K562 (cell line): ENCODE results near the gene SHISA5. TPM values are rescaled to one million over a fixed set of nuclear protein-coding genes. Genes with fewer than 3 reads are reported as not detected.

Experiments used
- ATAC-seq: fragments of 200-7000 bp; cut with Tn5 transposase; 3 replicates; pipeline ENCODE4 v1.9.1; 2020; ENCODE audit warnings: moderate library complexity
- BruUV-seq: library from RNA; stranded (reverse); fragments of 400-500 nt; replicated peaks from 2 replicates; lab custom pipeline; 2021; lab: Mats Ljungman, UMichigan
- CTCF ChIA-PET: fragments of 300-600 bp; formaldehyde crosslinking; extraction: SDS; loops from one replicate; lab custom pipeline; 2021; ENCODE audit warnings: low intra/inter-chr PET ratio; lab: Yijun Ruan, JAX
- POLR2A ChIA-PET: fragments of 300-600, 350-650 bp; sonication (Branson Sonifier 250); formaldehyde crosslinking; extraction: SDS; loops from one replicate; lab custom pipeline; 2021; ENCODE audit warnings: antibody characterized with exemption, inconsistent platforms; lab: Yijun Ruan, JAX
- DNase-seq, 4 experiments: peaks; one replicate each; pipeline versions ENCODE4 v3.0.0 to v3.0.0-alpha.2; 2011 to 2018; ENCODE audit warnings: low spot score in 3 of 4, mixed read lengths in 3 of 4; ENCODE audit errors: extremely low read depth in 1 of 4
- FAIRE-seq: peaks from 2 replicates; lab custom pipeline; 2011; peaks lifted over from hg19 to GRCh38; lab: Jason Lieb, UNC
- H2AFZ ChIP-seq: 2 replicates; pipeline ENCODE4 v1.6.0; 2011; ENCODE audit warnings: low read depth, low read length, control low read depth, inconsistent platforms
- H3K27ac ChIP-seq: fragments of 200-600 bp; 3 replicates; pipeline ENCODE4 v1.8.0; 2011; ENCODE audit warnings: low read depth, mild to moderate bottlenecking, control low read depth, inconsistent platforms, low read length, moderate library complexity, mixed read lengths; ENCODE audit errors: extremely low read depth
- H3K27me3 ChIP-seq, 2 experiments: fragments of 300-600 bp in 1 of 2; 2 replicates in 1 of 2; 3 replicates in 1 of 2; pipeline versions ENCODE4 v1.6.0 to v1.8.0; 2011; ENCODE audit warnings: inconsistent platforms in 2 of 2, low read length in 2 of 2, mild to moderate bottlenecking in 1 of 2, mixed read lengths in 1 of 2, moderate library complexity in 1 of 2; ENCODE audit not compliant: control insufficient read depth in 2 of 2, insufficient read depth in 2 of 2
- H3K36me3 ChIP-seq: fragments of 300-600 bp; 3 replicates; pipeline ENCODE4 v1.8.0; 2011; ENCODE audit warnings: mild to moderate bottlenecking, low read length, inconsistent platforms; ENCODE audit not compliant: control insufficient read depth, insufficient read depth
- H3K4me1 ChIP-seq, 2 experiments: fragments of 200-600 bp in 1 of 2; replicated peaks in 1 of 2; 2 replicates in 1 of 2; 3 replicates in 1 of 2; pipeline versions ENCODE4 v1.5.1 to v1.8.0; 2011; ENCODE audit warnings: inconsistent platforms in 2 of 2, low read length in 2 of 2, mild to moderate bottlenecking in 1 of 2, mixed read lengths in 1 of 2, moderate library complexity in 1 of 2; ENCODE audit not compliant: control insufficient read depth in 2 of 2, insufficient read depth in 2 of 2
- H3K4me2 ChIP-seq: 2 replicates; pipeline ENCODE4 v1.6.1; 2011; ENCODE audit warnings: low read length, control low read depth, inconsistent platforms, mixed read lengths; ENCODE audit not compliant: insufficient read depth
- H3K4me3 ChIP-seq: fragments of 200-600 bp; sonication (generic), shearing (Covaris generic); 2 replicates; pipeline ENCODE4 v1.5.1; 2016; ENCODE audit warnings: control low read depth, inconsistent platforms
- H3K79me2 ChIP-seq: fragments of 200-600 bp; 3 replicates; pipeline ENCODE4 v1.8.0; 2011; ENCODE audit warnings: low read length, inconsistent platforms; ENCODE audit not compliant: control insufficient read depth, insufficient read depth
- H3K9ac ChIP-seq, 2 experiments: 2 replicates each; pipeline versions ENCODE4 v1.6.0 to v1.6.1; 2011; ENCODE audit warnings: low read depth in 2 of 2, low read length in 2 of 2, control low read depth in 1 of 2, inconsistent platforms in 1 of 2, mild to moderate bottlenecking in 1 of 2, mixed read lengths in 1 of 2; ENCODE audit not compliant: insufficient read depth in 1 of 2
- H3K9me1 ChIP-seq: one replicate; pipeline ENCODE4 v1.6.0; 2011; ENCODE audit warnings: inconsistent platforms, mild to moderate bottlenecking, low read length, moderate library complexity; ENCODE audit not compliant: control insufficient read depth, insufficient read depth
- H3K9me3 ChIP-seq: replicated peaks from 2 replicates; pipeline ENCODE4 v1.5.1; 2011; ENCODE audit warnings: low read depth, low read length, inconsistent platforms; ENCODE audit not compliant: control insufficient read depth, insufficient read depth
- H4K20me1 ChIP-seq: replicated peaks from 2 replicates; pipeline ENCODE4 v1.6.1; 2011; ENCODE audit warnings: low read length, inconsistent platforms, mixed read lengths; ENCODE audit not compliant: control insufficient read depth, insufficient read depth
- BRF2 ChIP-seq: IDR thresholded peaks from 3 replicates; pipeline ENCODE4 v1.6.1; 2011; ENCODE audit warnings: borderline replicate concordance, mild to moderate bottlenecking; ENCODE audit not compliant: insufficient read length, insufficient read depth
- GTF2A2 ChIP-seq: IDR thresholded peaks from 2 replicates; pipeline ENCODE4 v1.6.1; 2016; ENCODE audit warnings: mild to moderate bottlenecking, missing genetic modification characterization, missing compliant biosample characterization
- MAFF ChIP-seq: IDR thresholded peaks from 2 replicates; pipeline ENCODE4 v1.6.1; 2012; ENCODE audit warnings: low read length, improper control_type of control experiment
- NR0B1 ChIP-seq: fragments of 450-650 bp; IDR thresholded peaks from one replicate; pipeline ENCODE4 v1.6.1; 2018; ENCODE audit warnings: mild to moderate bottlenecking, moderate library complexity; ENCODE audit not compliant: partially characterized antibody
- SRSF7 ChIP-seq: fragments of 200-400 bp; formaldehyde crosslinking; optimal IDR thresholded peaks from 2 replicates; pipeline ENCODE3; 2017; ENCODE audit warnings: mild to moderate bottlenecking, low read depth, low read length
- ZNF197 ChIP-seq: fragments of 200-800 bp; sonication (Bioruptor generic); IDR thresholded peaks from 2 replicates; pipeline ENCODE4 v1.6.1; 2016; ENCODE audit warnings: low read depth, missing genetic modification characterization, missing compliant biosample characterization
- WGBS: fragments of 100-300 bp; shearing (Covaris generic); methylation state at CpG from one replicate; pipeline ENCODE4 v1.1.6; 2016; ENCODE audit warnings: low coverage, mixed read lengths; ENCODE audit not compliant: insufficient coverage; ENCODE audit errors: missing lambda C conversion rate; 5-methylcytosine and 5-hydroxymethylcytosine counted together
- in situ Hi-C: fragments of 300-500 bp; cut with MboI; formaldehyde crosslinking; loops from 4 replicates; pipeline ENCODE4 v1.15.0; 2018; ENCODE audit warnings: inconsistent platforms, mixed read lengths
- intact Hi-C: fragments of 100-400 bp; cut with micrococcal nuclease; formaldehyde crosslinking; loops from 2 replicates; pipeline ENCODE4 v1.14.2; 2022
- polyA plus RNA-seq, 8 experiments: library from polyadenylated mRNA; depleted of rRNA in 4 of 8; stranded (reverse) in 5 of 8; unstranded in 3 of 8; fragments of >200 nt; fragmentation: Nextera tagmentation in 2 of 8; fragmentation: Illumina TruSeq in 1 of 8; extraction: Ambion mirVana in 2 of 8; extraction: Trizol in 1 of 8; gene quantifications; 2 replicates each; pipeline versions ENCODE4 v1.2.1 to v1.2.3, GENCODE V29; 2011 to 2014; ENCODE audit warnings: inconsistent platforms in 1 of 8, missing spikeins in 1 of 8
- total RNA-seq, 7 experiments: library from RNA; depleted of rRNA in 6 of 7; stranded (reverse); fragments of >200 nt in 6 of 7; fragmentation: Illumina TruSeq in 2 of 7; extraction: Trizol in 2 of 7; gene quantifications; 2 replicates each; pipeline versions ENCODE4 v1.2.1 to v1.2.3, GENCODE V29; 2011 to 2021; ENCODE audit warnings: low replicate concordance in 1 of 7
- TF ChIP-seq, protein P1 (sequence below): fragments of 250-450 bp; sonication (Bioruptor Pico); IDR thresholded peaks from 2 replicates; pipeline ENCODE4 v1.5.0; 2021

The SHISA5 gene
- total and polyA plus RNA-seq, 9 of the 15 experiments (the other 6 are each of a cell fraction or from before 2014, with no cell fraction given) = 8.4 to 85.8 (median 56.1) TPM

DNA sequence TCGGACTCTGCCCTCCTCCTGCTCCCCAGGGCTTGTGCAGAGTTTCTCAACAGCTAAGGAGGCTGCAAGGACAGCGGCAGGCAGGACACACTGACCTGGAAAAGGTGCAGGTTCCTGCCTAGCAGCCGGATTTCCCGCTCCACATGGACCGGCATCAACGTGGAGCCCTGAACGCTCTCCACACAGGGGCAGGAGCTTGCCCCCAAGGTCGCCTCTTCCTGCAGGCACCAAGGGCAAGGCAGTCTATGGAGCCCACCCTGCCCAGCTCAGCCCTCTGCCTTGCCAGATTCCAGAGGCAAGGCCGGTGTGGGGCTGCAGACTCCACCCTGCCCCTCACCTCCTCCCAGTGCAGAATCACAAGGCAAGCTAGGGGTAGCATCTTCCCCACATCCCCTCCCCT, 84.8 kb downstream of the SHISA5 start (continued):
- TF ChIP-seq ZNF197 = no peak

GRCh38 chr3:48418651-48419050, 85.3 kb downstream of the SHISA5 start:
- in situ Hi-C loops = no loop called here
- Histone ChIP-seq H3K9ac (no peak overlapping the region; a peak in 1 of 4 replicates), H3K4me1 (peaks cover 0 to 9% of the 10 kb centered on the region in 2 experiments; a peak in 2 of 5 replicates), H3K9me1 (no peaks in the 10 kb centered on the region), H2AFZ (no peak overlapping the region), H3K9me3 (no peaks in the 10 kb centered on the region), H3K27me3 (no peaks in the 10 kb centered on the region), H3K4me3 (no peak overlapping the region), H3K79me2 (no peaks in the 10 kb centered on the region), H4K20me1 (no peaks in the 10 kb centered on the region), H3K4me2 (no peak overlapping the region), H3K36me3 (no peaks in the 10 kb centered on the region), H3K27ac (no peak overlapping the region)
- 66% methylated on average over 6 of the region's 9 CpGs for WGBS
- CTCF ChIA-PET = no interaction called here
- intact Hi-C loops = no loop called here
- no peak for ATAC-seq
- BruUV-seq = no TSS peak
- no peak for DNase-seq
- TF ChIP-seq SRSF7 = no peak
- TF ChIP-seq BRF2 = no peak
- TF ChIP-seq MAFF = no peak
- TF ChIP-seq, protein P1, sequence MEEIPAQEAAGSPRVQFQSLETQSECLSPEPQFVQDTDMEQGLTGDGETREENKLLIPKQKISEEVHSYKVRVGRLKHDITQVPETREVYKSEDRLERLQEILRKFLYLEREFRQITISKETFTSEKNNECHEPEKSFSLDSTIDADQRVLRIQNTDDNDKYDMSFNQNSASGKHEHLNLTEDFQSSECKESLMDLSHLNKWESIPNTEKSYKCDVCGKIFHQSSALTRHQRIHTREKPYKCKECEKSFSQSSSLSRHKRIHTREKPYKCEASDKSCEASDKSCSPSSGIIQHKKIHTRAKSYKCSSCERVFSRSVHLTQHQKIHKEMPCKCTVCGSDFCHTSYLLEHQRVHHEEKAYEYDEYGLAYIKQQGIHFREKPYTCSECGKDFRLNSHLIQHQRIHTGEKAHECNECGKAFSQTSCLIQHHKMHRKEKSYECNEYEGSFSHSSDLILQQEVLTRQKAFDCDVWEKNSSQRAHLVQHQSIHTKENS (CRISPR knock-in tag) = no peak
- TF ChIP-seq NR0B1 = no peak
- TF ChIP-seq GTF2A2 (tag) = no peak
- no peak for FAIRE-seq
- POLR2A ChIA-PET = interaction anchor here (0.5 to 1.2 kb wide), 4 partner anchors 11 to 673 kb away, joined by 3 to 4 read pairs (median 3); no protein-coding TSS in a partner anchor
